GM18505 (cell line): ENCODE results near the gene PRX.
"Not testable (repeated sequence)": the region's sequence is repeated elsewhere in the genome, so short reads cannot be mapped to it uniquely, and the experiment has no call there.

Experiments used
- ATAC-seq: cut with Tn5 transposase; IDR thresholded peaks from one replicate; pipeline ENCODE4 v1.9.1; 2021; ENCODE audit not compliant: unreplicated experiment
- POLR2A ChIP-seq: IDR thresholded peaks from 4 replicates; pipeline ENCODE4 v1.6.1; 2011; ENCODE audit warnings: borderline replicate concordance; ENCODE audit not compliant: insufficient read depth, insufficient read length; ENCODE audit errors: extremely low read depth

PRX gene

DNA sequence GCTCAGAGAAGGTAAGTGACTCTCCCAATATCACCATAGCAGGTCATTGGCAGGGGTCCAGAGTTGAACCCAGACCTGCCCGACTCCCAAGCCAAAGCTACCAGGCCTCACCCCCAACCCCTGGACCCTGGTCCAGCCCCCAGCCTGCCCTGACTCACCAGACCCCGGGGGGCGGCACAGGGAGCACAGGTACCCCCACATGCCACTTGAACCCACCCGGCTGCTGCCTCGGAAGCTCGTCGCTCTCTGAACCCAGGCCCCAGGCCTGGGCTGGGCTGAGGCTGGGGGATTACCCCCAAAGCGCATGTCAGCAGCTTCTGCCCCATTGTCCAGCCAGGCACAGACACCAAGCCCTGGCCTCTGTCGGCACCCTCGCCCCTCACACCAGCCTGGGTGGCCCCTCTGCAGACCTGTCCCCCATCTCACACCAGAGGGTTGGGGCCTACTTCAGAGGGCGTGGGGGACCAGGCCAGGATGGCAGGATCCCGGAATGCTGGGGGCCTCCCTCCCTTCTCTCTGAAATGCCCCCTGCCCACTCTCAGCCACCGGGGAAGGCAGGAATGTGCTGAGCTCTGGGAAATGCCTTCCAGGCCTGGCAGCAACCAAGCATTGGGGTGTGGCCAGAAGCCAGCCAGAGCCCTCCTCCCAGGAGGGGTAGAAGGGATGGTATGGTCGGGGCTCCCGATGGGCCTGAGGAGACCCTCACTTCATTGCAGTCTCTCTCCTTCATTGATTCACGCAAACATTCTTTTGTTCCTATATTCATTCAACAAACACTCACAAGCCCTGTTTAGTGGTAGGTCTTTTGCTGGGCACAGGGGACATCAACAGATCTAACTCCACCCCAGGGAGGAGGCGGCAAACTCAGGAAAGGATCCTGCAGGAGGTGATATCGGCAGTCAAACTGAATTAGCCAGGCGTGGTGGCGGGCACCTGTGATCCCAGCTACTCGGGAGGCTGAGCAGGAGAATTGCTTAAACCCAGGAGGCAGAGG lies 1.7 kb upstream of the PRX start:
- ATAC-seq, result no peak
- TF ChIP-seq POLR2A, result no peak

- no peak for TF ChIP-seq POLR2A
These were observed 312 bp downstream of the PRX start for GRCh38 chr19:40412866-40413265.

GRCh38 chr19:40411958-40412499 lies 1.1 kb downstream of the PRX start:
- TF ChIP-seq POLR2A, result no peak
- no peak for ATAC-seq

More at GRCh38 chr19:40412866-40413265, 312 bp downstream of the PRX start:
- ATAC-seq, result no peak

GRCh38 chr19:40411125-40411842 lies 1.9 kb downstream of the PRX start:
- peak; percentile 18 for TF ChIP-seq POLR2A
- ATAC-seq, result no peak

DNA sequence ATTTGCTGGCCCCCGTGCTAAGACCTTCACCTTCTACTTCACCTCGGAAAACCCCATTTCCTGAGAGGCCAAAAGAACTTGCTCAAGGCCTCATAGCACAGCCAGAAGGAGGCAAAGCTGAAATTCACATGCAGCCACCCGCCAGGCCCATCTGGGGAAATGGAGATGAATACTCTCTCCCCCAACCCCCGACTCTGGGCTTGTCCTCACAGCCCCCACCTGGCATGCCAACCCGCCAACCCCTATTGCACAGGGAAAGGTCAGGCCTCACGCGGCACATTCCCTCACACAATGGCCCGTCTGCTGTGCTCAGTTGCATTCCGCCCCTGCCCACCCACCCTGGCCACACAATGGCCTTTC lies 3.2 kb downstream of the PRX start:
- ATAC-seq, result no peak
- no peak for TF ChIP-seq POLR2A

GRCh38 chr19:40408598-40408925 lies 4.6 kb downstream of the PRX start:
- not testable (repeated sequence) for ATAC-seq

- ATAC-seq, result no peak
- TF ChIP-seq POLR2A, result no peak
These were observed 5.2 kb downstream of the PRX start for GRCh38 chr19:40407714-40408597.

DNA sequence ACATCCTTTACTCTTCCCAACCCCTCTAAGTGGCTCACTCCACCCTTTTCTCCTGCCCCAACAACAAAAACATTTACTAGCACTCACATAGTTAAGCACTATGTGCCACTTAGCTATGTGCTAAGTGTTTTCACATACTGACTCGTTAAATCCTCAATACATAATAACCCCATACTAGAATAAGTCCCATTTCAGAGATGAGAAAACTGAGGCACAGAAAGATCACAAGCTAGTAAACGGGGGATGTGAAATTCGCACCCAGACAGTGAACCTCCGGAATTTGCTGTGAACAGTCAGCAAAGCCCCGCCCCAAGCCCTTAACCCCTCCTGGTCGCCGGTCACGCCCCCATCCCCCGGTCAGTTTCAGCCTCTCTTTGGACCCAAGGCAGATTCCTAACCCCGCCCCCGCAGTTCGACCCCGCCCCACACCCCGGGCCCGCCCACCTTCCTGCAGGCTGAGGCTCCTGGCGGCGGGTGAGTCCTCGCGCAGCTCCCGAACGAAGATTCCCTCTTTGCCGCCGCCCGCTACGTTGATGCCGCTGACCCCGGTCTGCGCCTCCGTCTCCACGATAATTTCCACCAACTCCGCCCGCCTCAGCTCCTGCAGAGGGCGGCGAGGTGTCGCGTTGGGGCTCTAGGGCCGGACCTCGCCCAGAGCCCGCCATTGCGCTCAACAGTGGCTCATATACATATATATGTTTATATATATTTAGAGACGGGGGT lies 9.8 kb downstream of the PRX start:
- peak; percentile 70 for ATAC-seq
- no peak for TF ChIP-seq POLR2A

- TF ChIP-seq POLR2A, result no peak
- no peak for ATAC-seq
These were observed 12.6 kb downstream of the PRX start for GRCh38 chr19:40400559-40400958.

DNA sequence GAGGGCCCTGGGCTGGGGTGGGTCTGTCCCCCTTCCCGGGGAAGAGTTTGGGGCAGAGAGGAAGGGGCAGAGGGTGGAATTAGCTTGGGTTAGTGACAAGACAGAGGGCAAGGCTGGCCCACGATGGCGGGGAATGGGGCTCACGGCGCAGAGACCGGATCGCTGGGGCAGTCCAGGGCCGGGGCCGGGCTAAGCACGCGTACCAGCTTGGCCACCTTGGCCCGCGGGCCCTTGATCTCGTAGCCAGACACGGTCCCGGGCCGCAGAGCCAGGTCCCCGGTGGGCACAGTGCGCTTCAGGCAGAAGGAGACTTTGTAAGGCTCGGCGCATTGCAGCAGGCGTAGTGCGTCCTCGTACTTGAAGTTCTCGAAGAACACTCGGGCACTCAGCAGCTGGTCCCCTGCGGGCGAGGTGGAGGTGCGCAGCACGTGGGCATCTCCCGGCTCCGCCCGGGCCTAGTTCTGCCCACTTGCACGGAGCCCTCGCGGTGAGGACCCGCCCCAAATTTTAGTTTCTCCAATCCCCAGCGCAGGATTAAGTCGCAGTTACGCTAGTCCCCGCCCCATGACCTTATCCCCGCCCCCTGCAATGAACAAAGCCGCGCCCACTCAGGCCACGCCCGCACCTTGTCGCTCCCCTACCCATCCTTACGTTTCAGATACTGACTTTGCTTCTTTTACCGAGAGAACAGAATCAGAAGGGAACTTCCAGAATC lies 14.6 kb downstream of the PRX start:
- ATAC-seq, result no peak
- no peak for TF ChIP-seq POLR2A

DNA sequence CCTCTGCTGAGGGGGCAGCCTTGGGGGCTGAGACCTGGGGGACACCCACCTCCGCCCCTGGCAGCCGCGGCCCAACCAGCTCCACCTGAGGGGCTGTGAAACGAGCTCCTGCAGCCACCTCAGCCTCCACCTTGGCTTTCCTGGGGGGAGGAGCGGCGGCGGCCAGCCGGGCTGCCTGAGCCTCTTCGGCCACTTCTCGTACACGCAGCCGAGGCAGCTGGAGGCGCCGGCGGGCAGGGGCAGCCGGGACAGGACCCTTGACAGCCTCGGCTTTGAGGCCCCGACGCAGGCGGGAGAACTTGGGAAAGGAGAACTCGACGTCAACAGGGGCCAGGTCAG lies 15.6 kb downstream of the PRX start:
- no peak for ATAC-seq
- TF ChIP-seq POLR2A, result no peak
